Measurements from ENCODE around the gene WWP2.
"Not testable (repeated sequence)": the region's sequence is repeated elsewhere in the genome, so short reads cannot be mapped to it uniquely, and the experiment has no call there.

WWP2 gene

DNA sequence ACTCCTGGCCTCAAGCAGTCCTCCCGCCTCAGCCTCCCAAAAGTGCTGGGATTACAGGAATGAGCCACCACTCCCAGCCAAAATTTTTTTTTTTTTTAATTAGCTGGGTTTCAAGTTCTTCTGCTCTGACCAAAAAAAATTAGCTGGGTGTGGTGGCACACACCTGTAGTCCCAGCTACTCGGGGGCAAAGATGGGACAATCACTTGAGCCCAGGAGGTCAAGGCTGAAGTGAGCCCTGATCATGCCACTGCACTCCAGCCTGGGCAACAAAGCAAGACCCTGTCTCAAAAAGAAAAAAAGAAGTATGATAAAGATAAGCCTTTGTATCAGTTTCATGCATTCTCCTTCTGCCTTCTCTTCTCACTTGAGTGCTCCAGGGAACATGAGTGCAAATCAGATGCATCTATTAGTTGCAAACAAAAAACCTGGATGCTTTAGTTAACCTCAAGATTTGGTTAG lies 37.7 kb upstream of the WWP2 start:
- no peak for DNase-seq (ENCODE audit: low read depth)
- TF ChIP-seq, protein P1, sequence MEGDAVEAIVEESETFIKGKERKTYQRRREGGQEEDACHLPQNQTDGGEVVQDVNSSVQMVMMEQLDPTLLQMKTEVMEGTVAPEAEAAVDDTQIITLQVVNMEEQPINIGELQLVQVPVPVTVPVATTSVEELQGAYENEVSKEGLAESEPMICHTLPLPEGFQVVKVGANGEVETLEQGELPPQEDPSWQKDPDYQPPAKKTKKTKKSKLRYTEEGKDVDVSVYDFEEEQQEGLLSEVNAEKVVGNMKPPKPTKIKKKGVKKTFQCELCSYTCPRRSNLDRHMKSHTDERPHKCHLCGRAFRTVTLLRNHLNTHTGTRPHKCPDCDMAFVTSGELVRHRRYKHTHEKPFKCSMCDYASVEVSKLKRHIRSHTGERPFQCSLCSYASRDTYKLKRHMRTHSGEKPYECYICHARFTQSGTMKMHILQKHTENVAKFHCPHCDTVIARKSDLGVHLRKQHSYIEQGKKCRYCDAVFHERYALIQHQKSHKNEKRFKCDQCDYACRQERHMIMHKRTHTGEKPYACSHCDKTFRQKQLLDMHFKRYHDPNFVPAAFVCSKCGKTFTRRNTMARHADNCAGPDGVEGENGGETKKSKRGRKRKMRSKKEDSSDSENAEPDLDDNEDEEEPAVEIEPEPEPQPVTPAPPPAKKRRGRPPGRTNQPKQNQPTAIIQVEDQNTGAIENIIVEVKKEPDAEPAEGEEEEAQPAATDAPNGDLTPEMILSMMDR (conservative IDR thresholded peaks at IDR 0.05; ENCODE audit: control insufficient read depth, insufficient read depth, low read depth, low read length), result no peak
- H3K4me3 ChIP-seq (ENCODE audit: control insufficient read depth, low read depth, low read length), result peak overlapping the region; percentile 84

DNA sequence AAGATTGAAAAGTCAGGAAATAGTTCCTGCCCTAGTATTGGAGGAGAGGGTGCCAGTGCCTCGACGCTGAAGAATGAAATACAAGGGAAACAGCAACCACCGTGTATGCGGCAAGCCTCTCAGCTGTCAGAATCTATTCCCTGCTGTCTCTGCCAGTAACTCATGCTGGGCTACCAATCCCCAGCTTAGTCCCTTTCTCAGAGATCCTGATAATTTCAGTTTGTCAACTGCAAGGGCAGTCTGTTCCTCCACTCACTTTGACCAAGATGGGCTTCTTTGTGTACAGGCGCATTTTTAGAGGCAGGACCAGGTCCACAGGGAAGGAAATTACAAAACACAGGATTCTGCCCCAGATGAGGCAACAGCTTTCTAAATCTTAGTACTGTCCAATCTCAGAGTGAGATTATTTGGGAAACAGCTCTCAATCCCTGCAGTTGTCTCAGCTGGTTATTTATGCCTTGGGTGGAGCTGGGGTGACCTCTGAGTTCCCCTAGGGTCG lies 37.1 kb upstream of the WWP2 start:
- no peak for DNase-seq (ENCODE audit: low read depth)
- TF ChIP-seq, protein P1 (conservative IDR thresholded peaks at IDR 0.05; ENCODE audit: control insufficient read depth, insufficient read depth, low read depth, low read length), result no peak
- peak overlapping the region; percentile 84 for H3K4me3 ChIP-seq (ENCODE audit: control insufficient read depth, low read depth, low read length)

DNA sequence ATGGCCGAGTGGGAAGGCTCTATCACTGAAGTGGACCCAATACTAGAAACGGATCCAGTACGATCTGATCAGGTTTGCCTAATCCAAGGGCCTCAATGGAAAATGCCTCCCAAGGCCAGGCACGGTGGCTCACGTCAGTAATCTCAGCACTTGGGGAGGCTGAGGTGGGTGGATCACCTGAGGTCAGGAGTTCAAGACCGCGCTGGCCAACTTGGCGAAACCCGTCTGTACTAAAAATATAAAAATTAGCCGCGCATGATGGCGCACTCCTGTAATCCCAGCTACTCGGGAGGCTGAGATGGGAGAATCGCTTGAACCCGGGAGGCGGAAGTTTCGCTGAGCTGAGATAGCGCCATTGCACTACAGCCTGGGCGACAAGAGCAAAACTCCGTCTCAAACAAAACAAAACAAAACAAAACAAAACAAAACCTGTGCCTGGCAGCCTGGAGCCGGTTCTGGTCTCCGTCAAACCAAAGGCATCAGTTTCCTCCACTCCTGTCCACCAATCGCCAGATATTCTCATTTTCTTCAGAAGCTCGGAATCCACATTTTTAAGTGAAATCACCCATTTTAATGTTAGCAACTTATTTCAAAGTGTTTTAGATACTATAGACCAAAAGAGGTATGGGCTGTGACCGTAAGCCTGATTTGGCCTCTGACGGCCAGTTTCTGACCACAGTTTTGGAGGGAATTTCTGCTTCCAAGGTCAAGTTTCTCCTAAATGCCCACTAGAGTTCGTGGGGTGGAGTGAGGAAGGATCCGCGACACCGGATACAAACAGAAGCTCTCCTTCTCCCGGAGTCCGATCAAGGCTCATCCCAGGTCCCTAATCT lies 36.4 kb upstream of the WWP2 start:
- peak overlapping the region; percentile 84 for H3K4me3 ChIP-seq (ENCODE audit: control insufficient read depth, low read depth, low read length)
- TF ChIP-seq, protein P1 (conservative IDR thresholded peaks at IDR 0.05; ENCODE audit: control insufficient read depth, insufficient read depth, low read depth, low read length), result no peak
- DNase-seq (ENCODE audit: low read depth), result no peak

DNA sequence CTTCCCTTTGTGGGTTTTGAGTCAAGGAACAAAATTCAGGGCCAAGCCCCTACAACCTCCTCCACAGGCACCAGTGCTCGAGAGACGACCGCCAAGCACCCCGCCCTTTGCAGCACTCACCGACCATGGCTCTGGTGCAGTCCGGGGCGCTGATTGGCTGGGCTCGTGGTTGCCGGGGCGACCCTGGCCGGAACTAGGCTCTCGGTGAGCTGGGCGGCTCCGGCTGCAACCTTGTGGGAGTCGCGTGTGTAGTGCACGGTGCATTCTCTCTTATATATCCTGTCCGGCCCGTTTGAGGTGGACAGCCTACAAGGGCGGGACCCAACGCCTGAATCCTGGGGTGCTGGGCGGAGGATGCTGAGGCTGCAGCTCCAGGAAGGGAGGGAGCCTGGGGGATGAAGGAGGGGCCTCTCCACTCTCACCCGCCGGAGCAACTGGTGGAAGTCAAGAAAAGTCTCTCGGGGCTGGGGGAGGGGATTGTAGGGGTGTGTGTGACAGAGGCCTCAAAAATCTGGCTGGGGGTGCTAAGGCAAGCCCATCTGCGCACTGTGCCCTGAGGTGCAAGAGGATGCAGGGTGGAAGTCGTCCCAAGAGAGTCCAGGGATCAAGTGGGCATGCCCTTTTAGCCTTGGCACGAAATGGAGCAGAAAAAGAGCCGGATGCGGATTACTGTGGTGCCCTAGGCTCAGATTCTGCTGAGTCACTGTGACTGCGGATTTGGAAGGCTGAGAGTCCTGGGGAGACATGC lies 35.6 kb upstream of the WWP2 start, which contains the start of gene NQO1:
Gene NQO1, minus strand, starts transcription at position 248 of the 748 bp plus-strand sequence. Its CDS starts 121 bp downstream, at position 127.
- H3K4me3 ChIP-seq (ENCODE audit: control insufficient read depth, low read depth, low read length), result peak within 1 kb of the TSS; percentile 84
- TF ChIP-seq, protein P1 (conservative IDR thresholded peaks at IDR 0.05; ENCODE audit: control insufficient read depth, insufficient read depth, low read depth, low read length), result no peak
- DNase-seq (ENCODE audit: low read depth), result peak; percentile 97

DNA sequence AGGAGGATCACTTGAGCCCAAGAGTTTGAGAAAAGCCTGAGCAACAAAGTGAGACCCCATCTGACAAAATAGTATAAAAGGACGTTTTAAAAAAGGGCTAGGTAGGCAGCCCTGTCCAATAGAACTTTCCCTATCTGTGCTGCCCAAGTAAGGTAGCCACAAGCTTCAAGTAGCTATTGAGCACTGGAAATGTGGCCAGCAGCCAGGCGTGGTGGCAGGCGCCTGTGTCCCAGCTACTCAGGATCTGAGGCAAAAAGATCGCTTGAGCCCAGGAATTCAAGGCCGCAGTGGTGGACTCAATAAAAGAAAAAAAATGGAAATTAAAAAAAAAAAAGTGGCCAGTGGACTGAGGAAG lies 34.2 kb upstream of the WWP2 start:
- no peak overlapping the region for H3K4me3 ChIP-seq (ENCODE audit: control insufficient read depth, low read depth, low read length)
- TF ChIP-seq, protein P1 (conservative IDR thresholded peaks at IDR 0.05; ENCODE audit: control insufficient read depth, insufficient read depth, low read depth, low read length), result no peak
- DNase-seq (ENCODE audit: low read depth), result no peak

DNA sequence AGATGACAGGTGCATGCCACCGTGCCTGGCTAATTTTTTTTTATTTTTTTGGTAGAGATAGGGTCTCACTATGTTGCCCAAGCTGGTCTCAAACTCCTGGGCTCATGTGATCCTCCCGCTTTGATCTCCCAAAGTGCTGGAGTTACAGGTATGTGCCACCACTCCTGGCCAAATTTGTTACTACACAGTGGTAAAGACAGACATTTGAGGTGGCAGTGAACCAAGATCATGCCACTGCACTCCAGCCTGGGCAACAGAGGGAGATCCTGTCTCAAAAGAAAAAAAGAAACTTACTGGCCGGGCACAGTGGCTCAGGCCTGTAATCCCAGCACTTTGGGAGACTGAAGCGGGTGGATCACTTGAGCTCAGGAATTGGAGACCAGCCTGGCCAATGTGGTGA lies 33.1 kb upstream of the WWP2 start:
- DNase-seq (ENCODE audit: low read depth); H3K4me3 ChIP-seq (ENCODE audit: control insufficient read depth, low read depth, low read length): not testable (repeated sequence)

DNA sequence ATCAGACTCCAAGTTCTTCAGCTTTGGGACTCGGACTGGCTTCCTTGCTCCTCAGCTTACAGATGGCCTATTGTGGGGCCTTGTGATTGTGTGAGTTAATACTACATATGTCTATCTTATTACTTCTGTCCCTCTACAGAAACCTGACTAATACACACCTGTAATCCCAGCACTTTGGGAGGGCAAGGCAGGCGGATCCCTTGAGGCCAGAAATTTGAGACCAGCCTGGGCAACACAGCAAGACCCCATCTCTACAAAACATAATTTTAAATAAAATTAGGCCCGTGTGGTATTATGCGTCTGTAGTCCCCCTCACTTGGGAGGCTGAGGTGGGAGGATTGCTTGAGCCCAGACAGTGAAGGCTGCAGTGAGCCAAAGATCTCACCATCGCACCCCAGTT lies 30.9 kb upstream of the WWP2 start:
- H3K4me3 ChIP-seq (ENCODE audit: control insufficient read depth, low read depth, low read length); DNase-seq (ENCODE audit: low read depth): not testable (repeated sequence)
